GM12865 (cell line): ENCODE measurements around the gene TMC5.
A peak's percentile ranks its signal among the peaks of the same experiment; 100 is the strongest.
"Not testable (repeated sequence)": the region's sequence is repeated elsewhere in the genome, so short reads cannot be mapped to it uniquely, and the experiment has no call there.

Experiments
- DNase-seq: peaks from one replicate; pipeline ENCODE4 v3.0.0; 2010; ENCODE audit warnings: low read depth
- H3K4me3 ChIP-seq: 2 replicates; pipeline ENCODE4 v1.5.1; 2011; ENCODE audit warnings: mild to moderate bottlenecking, low read depth, low read length, control low read depth
- TF ChIP-seq, protein P1 (sequence below): IDR thresholded peaks from 2 replicates; pipeline ENCODE4 v1.5.1; 2011; ENCODE audit warnings: low read length, control low read depth, low read depth, inconsistent platforms; ENCODE audit not compliant: insufficient read depth; ENCODE audit errors: missing control alignments

Gene TMC5

DNA sequence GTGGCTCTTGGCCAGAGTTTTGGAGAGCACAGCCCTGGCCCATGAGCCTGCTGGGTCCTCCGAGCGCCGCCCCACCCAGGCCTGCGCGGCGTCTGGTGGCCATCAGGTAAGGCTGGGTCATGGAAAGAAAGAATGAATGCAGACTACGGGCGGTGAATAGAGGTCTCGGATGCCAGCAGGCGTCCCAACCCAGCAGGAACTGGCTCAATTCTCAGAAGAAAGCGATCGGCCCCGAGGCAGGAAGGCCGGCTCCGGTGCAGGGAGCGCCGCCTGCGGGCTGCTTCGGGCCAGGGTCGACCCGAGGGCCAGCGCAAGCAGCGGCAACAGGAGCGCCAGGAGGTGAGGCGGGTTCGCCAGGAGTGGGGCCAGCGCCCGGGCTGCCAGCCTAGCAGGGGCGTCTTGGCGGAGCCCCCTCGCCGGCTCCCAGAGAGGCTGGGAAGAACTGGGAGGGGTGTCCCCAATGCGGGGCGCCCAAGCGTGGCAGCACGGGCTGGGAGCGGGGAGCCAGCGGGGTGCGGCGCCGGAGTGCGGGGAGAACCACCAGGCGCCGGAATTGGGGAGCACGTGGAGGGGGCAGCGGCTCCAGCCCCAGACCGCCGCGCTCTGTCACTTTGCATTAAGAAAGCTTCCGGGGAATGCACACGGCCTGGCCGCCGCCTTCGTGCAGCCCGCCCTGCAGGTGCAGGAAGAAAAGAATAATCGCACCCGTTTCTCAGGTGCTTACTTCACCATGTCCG is 7.1 kb upstream of the TMC5 start:
- TF ChIP-seq, protein P1, sequence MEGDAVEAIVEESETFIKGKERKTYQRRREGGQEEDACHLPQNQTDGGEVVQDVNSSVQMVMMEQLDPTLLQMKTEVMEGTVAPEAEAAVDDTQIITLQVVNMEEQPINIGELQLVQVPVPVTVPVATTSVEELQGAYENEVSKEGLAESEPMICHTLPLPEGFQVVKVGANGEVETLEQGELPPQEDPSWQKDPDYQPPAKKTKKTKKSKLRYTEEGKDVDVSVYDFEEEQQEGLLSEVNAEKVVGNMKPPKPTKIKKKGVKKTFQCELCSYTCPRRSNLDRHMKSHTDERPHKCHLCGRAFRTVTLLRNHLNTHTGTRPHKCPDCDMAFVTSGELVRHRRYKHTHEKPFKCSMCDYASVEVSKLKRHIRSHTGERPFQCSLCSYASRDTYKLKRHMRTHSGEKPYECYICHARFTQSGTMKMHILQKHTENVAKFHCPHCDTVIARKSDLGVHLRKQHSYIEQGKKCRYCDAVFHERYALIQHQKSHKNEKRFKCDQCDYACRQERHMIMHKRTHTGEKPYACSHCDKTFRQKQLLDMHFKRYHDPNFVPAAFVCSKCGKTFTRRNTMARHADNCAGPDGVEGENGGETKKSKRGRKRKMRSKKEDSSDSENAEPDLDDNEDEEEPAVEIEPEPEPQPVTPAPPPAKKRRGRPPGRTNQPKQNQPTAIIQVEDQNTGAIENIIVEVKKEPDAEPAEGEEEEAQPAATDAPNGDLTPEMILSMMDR = no peak
- peak overlapping the region; percentile 27; the same call in 1 of the 2 replicates for H3K4me3 ChIP-seq
- peak; percentile 21 for DNase-seq

DNA sequence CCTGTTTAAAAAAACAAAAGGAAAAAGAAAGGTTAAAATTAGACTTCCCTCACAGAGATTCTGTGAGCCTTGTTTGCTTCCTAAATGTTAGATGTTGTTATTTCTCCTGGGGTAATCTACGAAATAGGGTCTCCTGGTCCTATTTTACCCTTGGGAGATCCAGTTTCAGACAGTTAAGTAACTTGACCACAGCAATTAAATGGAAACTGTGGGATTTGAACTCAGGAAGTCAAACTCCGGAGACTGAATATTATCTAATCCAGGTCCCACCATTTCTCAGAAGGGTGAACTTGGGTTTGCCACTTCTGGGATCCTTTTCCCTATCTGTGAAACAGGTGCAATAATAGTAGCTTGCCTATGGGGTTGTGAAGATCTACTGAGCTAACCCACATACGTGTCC is 6.4 kb upstream of the TMC5 start:
- DNase-seq = no peak
- TF ChIP-seq, protein P1 = no peak
- no peak overlapping the region for H3K4me3 ChIP-seq

- not testable (repeated sequence) for DNase-seq, H3K4me3 ChIP-seq
Observed at GRCh38 chr16:19412055-19412454, 5.6 kb upstream of the TMC5 start.

DNA sequence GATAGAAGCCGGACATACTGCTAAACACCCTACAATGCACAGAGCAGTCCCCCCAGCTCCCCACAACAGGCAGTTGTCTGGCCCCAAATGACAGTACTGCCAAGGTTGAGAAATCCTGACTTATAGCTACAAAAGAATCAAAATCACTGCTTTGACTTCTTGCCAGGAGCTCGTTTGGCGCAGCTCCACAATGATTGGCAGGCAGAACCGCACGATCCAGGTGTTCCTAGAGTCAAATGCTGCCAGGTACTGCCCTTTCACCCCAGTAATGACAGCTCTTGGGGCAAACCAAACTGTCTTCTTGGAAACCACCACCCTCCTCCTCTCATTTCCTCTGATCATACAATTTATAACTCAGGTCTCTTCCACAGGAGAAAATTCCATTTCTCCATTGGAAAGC is 2.2 kb upstream of the TMC5 start:
- TF ChIP-seq, protein P1 = no peak
- no peak for DNase-seq
- no peak overlapping the region for H3K4me3 ChIP-seq

DNA sequence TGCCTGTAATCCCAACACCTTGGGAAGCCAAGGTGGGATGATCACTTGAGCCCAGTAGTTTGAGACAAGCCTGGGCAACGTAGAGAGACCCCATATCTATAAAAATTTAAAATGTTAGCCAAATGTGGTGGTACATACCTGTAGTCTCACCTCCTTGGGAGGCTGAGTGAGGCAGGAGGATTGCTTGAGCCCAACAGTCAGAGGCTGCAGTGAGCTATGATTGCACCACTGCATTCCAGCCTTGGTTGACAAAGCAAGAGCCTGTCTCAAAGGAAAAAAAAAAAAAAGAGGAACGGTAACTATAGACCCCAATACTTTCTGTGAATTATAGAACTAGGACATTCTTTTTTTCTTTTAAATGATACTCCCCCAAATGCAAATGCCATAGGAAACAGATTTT is 1.8 kb upstream of the TMC5 start:
- DNase-seq = no peak
- TF ChIP-seq, protein P1 = no peak
- no peak overlapping the region for H3K4me3 ChIP-seq

DNA sequence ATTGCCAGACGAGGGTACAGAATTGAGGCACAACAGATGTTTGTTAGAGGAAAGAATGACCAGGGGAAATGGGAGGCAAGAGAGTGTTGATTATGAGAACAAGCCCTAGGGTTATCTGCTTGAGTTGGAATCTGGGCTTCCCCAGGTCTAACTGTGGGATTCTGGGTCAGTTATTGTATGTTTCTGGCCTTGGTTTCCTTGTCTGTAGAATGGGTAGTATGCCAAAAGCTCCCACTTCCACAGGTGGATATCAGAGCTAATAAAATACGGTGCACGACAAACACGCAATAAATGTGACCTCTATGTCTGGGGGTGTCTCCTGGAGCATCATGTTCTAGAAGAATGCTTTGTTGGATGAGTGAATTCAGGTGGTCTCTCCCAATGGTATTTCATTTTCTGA is 517 bp downstream of the TMC5 start:
- TF ChIP-seq, protein P1 = no peak
- no peak overlapping the region for H3K4me3 ChIP-seq
- no peak for DNase-seq

GRCh38 chr16:19419698-19420075 is 2.0 kb downstream of the TMC5 start:
- TF ChIP-seq, protein P1 = no peak
- no peak for DNase-seq
- H3K4me3 ChIP-seq = no peak overlapping the region
